NOMO-1 treated with DMSO at 0.1 percent for 48 hours (cell line): Measurements from ENCODE around the gene MACROH2A2.
"Not testable (repeated sequence)": the region's sequence is repeated elsewhere in the genome, so short reads cannot be mapped to it uniquely, and the experiment has no call there.

Source experiments
- DNase-seq: peaks from one replicate; lab custom pipeline; 2025; ENCODE audit not compliant: unreplicated experiment; lab: John Stamatoyannopoulos, UW

Gene MACROH2A2

GRCh38 chr10:70052462-70053217 is at the start of gene MACROH2A2:
MACROH2A2 (plus strand) TSS chr10:70052846; CDS start chr10:70075659, 22,813 bp downstream.
- peak; percentile 4 for DNase-seq

- DNase-seq: no peak
These were observed 45.4 kb upstream of the MACROH2A2 start for GRCh38 chr10:70007116-70007820.

GRCh38 chr10:70031215-70031614 is 21.4 kb upstream of the MACROH2A2 start:
- DNase-seq: no peak

GRCh38 chr10:70032667-70033289 is 19.9 kb upstream of the MACROH2A2 start:
- no peak for DNase-seq

GRCh38 chr10:70034232-70034631 is 18.4 kb upstream of the MACROH2A2 start:
- no peak for DNase-seq

GRCh38 chr10:70035531-70035930 is 17.1 kb upstream of the MACROH2A2 start:
- DNase-seq: no peak

GRCh38 chr10:70038923-70039322 is 13.7 kb upstream of the MACROH2A2 start:
- no peak for DNase-seq

- no peak for DNase-seq
These were observed 11.6 kb upstream of the MACROH2A2 start for GRCh38 chr10:70041016-70041415.

- not testable (repeated sequence) for DNase-seq
These were observed 10.9 kb upstream of the MACROH2A2 start for GRCh38 chr10:70041739-70042138.

GRCh38 chr10:70047066-70047465 is 5.6 kb upstream of the MACROH2A2 start:
- DNase-seq: not testable (repeated sequence)

GRCh38 chr10:70048030-70048723 is 4.5 kb upstream of the MACROH2A2 start:
- DNase-seq: no peak

- no peak for DNase-seq
These were observed 798 bp upstream of the MACROH2A2 start for GRCh38 chr10:70051848-70052247.

- no peak for DNase-seq
These were observed 683 bp downstream of the MACROH2A2 start for GRCh38 chr10:70053218-70053840.

- no peak for DNase-seq
These were observed 1.2 kb downstream of the MACROH2A2 start for GRCh38 chr10:70053841-70054288.

- DNase-seq: no peak
These were observed 2.3 kb downstream of the MACROH2A2 start for GRCh38 chr10:70054902-70055301.

- DNase-seq: no peak
These were observed 2.9 kb downstream of the MACROH2A2 start for GRCh38 chr10:70055550-70055949.

- DNase-seq: no peak
These were observed 4.7 kb downstream of the MACROH2A2 start for GRCh38 chr10:70057306-70057705.

GRCh38 chr10:70060389-70060788 is 7.7 kb downstream of the MACROH2A2 start:
- DNase-seq: no peak

GRCh38 chr10:70063418-70064098 is 10.9 kb downstream of the MACROH2A2 start:
- no peak for DNase-seq

GRCh38 chr10:70064486-70064885 is 11.8 kb downstream of the MACROH2A2 start:
- no peak for DNase-seq
